ENCODE results near the gene SLC39A10.

DNA sequence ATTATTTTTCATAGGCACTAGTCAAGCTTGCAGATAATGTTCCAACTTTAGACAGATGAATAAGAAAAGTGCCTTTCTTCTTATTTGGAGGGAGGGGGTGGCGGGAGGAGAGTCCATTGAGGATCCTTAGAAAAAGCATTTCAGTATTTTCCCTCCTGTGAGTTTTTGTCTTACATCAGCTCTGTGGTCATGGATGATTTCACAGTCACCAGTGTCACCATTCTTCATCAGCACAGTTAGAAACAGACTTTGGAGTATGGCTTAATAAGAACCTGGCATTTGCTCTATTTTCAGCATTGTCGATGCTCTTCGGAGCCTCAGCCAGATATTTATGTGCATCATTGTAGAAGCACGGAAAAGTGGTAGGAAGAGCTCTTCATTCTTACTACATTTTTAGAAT, 70.1 kb downstream of the SLC39A10 start:
- TF ChIP-seq CTCF (IDR thresholded peaks at IDR 0.05) (no peak), ZFX (IDR thresholded peaks at IDR 0.05; ENCODE audit: borderline replicate concordance) (no peak)
